SU-DHL-6 (cell line): Measurements from ENCODE around the gene CNN3.

Experiments used
- CTCF ChIP-seq: fragments of 200-600 bp; sonication (generic); IDR thresholded peaks from one replicate; pipeline ENCODE4 v1.5.1; 2017; ENCODE audit warnings: antibody characterized with exemption, mild to moderate bottlenecking, low read length, moderate library complexity; ENCODE audit not compliant: insufficient read depth, poor library complexity, severe bottlenecking
- EZH2phosphoT487 ChIP-seq: fragments of 200-600 bp; sonication (generic), shearing (Covaris generic); conservative IDR thresholded peaks from 2 replicates; pipeline ENCODE4 v1.6.1; 2018; ENCODE audit warnings: mild to moderate bottlenecking, antibody characterized with exemption, low read length, moderate library complexity, mixed read lengths

GRCh38 chr1:94883691-94884090 lies 43.2 kb downstream of the CNN3 start:
- TF ChIP-seq CTCF: no peak
- no peak for TF ChIP-seq EZH2phosphoT487
